HepG2 (cell line): ENCODE data around the gene ADARB1. TPM values are rescaled to one million over a fixed set of nuclear protein-coding genes. Genes with fewer than 3 reads are reported as not detected.
A peak's percentile ranks its signal among the peaks of the same experiment; 100 is the strongest.

Experiments
- ATAC-seq: fragments of 200-7000 bp; cut with Tn5 transposase; 3 replicates; pipeline ENCODE4 v1.9.1; 2020; ENCODE audit warnings: mild to moderate bottlenecking, moderate library complexity
- BruUV-seq: library from RNA; stranded (reverse); fragments of 400-500 nt; replicated peaks from 2 replicates; lab custom pipeline; 2021; lab: Mats Ljungman, UMichigan
- CTCF ChIA-PET: fragments of 300-600 bp; formaldehyde crosslinking; extraction: SDS; loops from one replicate; lab custom pipeline; 2021; ENCODE audit warnings: low total read pairs, inconsistent platforms, low intra/inter-chr PET ratio; lab: Yijun Ruan, JAX
- POLR2A ChIA-PET: fragments of 350-600 bp; sonication (Branson Sonifier 250); formaldehyde crosslinking; loops from one replicate; lab custom pipeline; 2020; ENCODE audit warnings: antibody characterized with exemption, inconsistent platforms; lab: Yijun Ruan, JAX
- DNase-seq: peaks from one replicate; pipeline ENCODE4 v3.0.0-alpha.2; 2015; ENCODE audit warnings: low spot score
- FAIRE-seq: peaks from 3 replicates; lab custom pipeline; 2011; peaks lifted over from hg19 to GRCh38; lab: Jason Lieb, UNC
- H2AFZ ChIP-seq: one replicate; pipeline ENCODE4 v1.6.1; 2011; ENCODE audit warnings: low read length, inconsistent platforms
- H3K27ac ChIP-seq: fragments of 300-600 bp; 3 replicates; pipeline ENCODE4 v1.8.0; 2011; ENCODE audit warnings: mixed run types, mild to moderate bottlenecking, mixed read lengths, low read length, inconsistent platforms; ENCODE audit not compliant: insufficient read depth; ENCODE audit errors: extremely low read length
- H3K27me3 ChIP-seq, 2 experiments: fragments of 200-600 bp in 1 of 2; 2 replicates in 1 of 2; 3 replicates in 1 of 2; pipeline versions ENCODE4 v1.6.0 to v1.8.0; 2011; ENCODE audit warnings: low read length in 2 of 2, mild to moderate bottlenecking in 2 of 2, moderate library complexity in 2 of 2, inconsistent platforms in 1 of 2; ENCODE audit not compliant: insufficient read depth in 2 of 2, control insufficient read depth in 1 of 2
- H3K36me3 ChIP-seq, 2 experiments: fragments of 200-600 bp in 1 of 2; replicated peaks in 1 of 2; 2 replicates in 1 of 2; 3 replicates in 1 of 2; pipeline versions ENCODE4 v1.5.1 to v1.8.0; 2011; ENCODE audit warnings: low read length in 2 of 2, inconsistent platforms in 1 of 2; ENCODE audit not compliant: insufficient read depth in 2 of 2, control insufficient read depth in 1 of 2
- H3K4me1 ChIP-seq: 2 replicates; pipeline ENCODE4 v1.5.1; 2012; ENCODE audit warnings: low read length, inconsistent platforms; ENCODE audit not compliant: insufficient read depth
- H3K4me2 ChIP-seq: 2 replicates; pipeline ENCODE4 v1.6.0; 2011; ENCODE audit warnings: low read depth, low read length, inconsistent platforms
- H3K4me3 ChIP-seq, 3 experiments: fragments of 200-600 bp in 1 of 3; sonication (generic), shearing (Covaris generic) in 1 of 3; replicated peaks in 1 of 3; 2 replicates each; pipeline ENCODE4 v1.5.1; 2011 to 2016; ENCODE audit warnings: low read length in 3 of 3, inconsistent platforms in 2 of 3, low read depth in 2 of 3, mild to moderate bottlenecking in 2 of 3, control low read depth in 1 of 3, mixed read lengths in 1 of 3; ENCODE audit not compliant: insufficient read depth in 1 of 3
- H3K79me2 ChIP-seq: one replicate; pipeline ENCODE4 v1.6.1; 2011; ENCODE audit warnings: low read length, inconsistent platforms; ENCODE audit not compliant: insufficient read depth
- H3K9ac ChIP-seq: 2 replicates; pipeline ENCODE4 v1.6.0; 2011; ENCODE audit warnings: mild to moderate bottlenecking, low read depth, low read length, inconsistent platforms; ENCODE audit not compliant: insufficient read depth
- H3K9me3 ChIP-seq: 2 replicates; pipeline ENCODE4 v1.5.1; 2012; ENCODE audit warnings: mild to moderate bottlenecking, low read length
- H4K20me1 ChIP-seq: 2 replicates; pipeline ENCODE4 v1.6.0; 2011; ENCODE audit warnings: inconsistent platforms, mild to moderate bottlenecking, low read length, moderate library complexity; ENCODE audit not compliant: insufficient read depth
- RXRB ChIP-seq: IDR thresholded peaks from 2 replicates; pipeline ENCODE4 v1.6.1; 2016; ENCODE audit warnings: borderline replicate concordance, missing genetic modification reagents, missing compliant biosample characterization
- ZNF205 ChIP-seq: IDR thresholded peaks from 2 replicates; pipeline ENCODE4 v1.6.1; 2018; ENCODE audit warnings: missing biosample characterization, missing genetic modification reagents
- WGBS: methylation state at CpG from one replicate; pipeline ENCODE4 v1.1.6; 2017; ENCODE audit warnings: low lambda C conversion rate; 5-methylcytosine and 5-hydroxymethylcytosine counted together
- in situ Hi-C: cut with HindIII; loops from 2 replicates; pipeline ENCODE4 v1.10.0; 2017; ENCODE audit warnings: low pct_unique_long_range_greater_than_20kb; ENCODE audit not compliant: extremely low pct_ligation_motif_present
- intact Hi-C: fragments of 100-400 bp; cut with micrococcal nuclease; formaldehyde crosslinking; loops from one replicate; pipeline ENCODE4 v1.10.0; 2022; ENCODE audit not compliant: unreplicated experiment
- polyA plus RNA-seq, 8 experiments: library from polyadenylated mRNA; depleted of rRNA in 3 of 8; stranded (reverse) in 7 of 8; unstranded in 1 of 8; fragments of >200 nt; fragmentation: Illumina TruSeq in 4 of 8; extraction: Trizol in 4 of 8; gene quantifications; 2 replicates each; pipeline versions ENCODE4 v1.2.1 to v1.2.3, GENCODE V29; 2011 to 2016; ENCODE audit warnings: low read depth in 4 of 8, missing spikeins in 1 of 8, mixed read lengths in 1 of 8; ENCODE audit not compliant: insufficient read depth in 1 of 8
- total RNA-seq, 5 experiments: library from RNA; depleted of rRNA; stranded (reverse); fragments of >200 nt; fragmentation: Illumina TruSeq; extraction: Trizol; gene quantifications; 2 replicates each; pipeline ENCODE4 v1.2.3, GENCODE V29; 2016; ENCODE audit warnings: low read depth in 1 of 5
- TF ChIP-seq, protein P1 (sequence below): fragments of 450-650 bp; IDR thresholded peaks from 2 replicates; pipeline ENCODE4 v1.6.1; 2016

ADARB1 gene
- total and polyA plus RNA-seq, 2 of the 13 experiments (the other 11 are each of a cell fraction or from before 2014, with no cell fraction given): 6.6 to 10.0 TPM

DNA sequence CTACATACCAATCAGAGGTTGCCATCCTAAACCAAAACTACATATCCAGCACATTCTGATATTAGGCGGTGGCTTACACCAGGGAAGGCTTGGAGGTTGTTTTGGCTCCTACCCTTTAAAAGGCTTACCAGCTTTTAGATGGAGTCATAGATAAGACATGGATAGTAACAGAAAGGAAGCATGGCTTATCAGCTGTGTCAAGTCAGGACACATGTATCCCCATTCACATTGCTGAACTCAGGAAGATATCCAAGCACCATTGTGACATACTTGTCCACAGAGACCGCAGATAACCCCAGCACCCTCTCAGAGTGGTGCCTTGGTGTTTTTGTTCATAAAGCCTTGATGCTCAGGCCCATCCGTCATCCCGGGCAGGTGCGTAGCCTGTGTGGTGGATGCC lies 39.7 kb downstream of the ADARB1 start:
- ChIA-PET CTCF (no interaction called here), POLR2A (no interaction called here)
- H3K27ac ChIP-seq: no peak overlapping the region
- in situ Hi-C loops: no loop called here
- no peaks in the 10 kb centered on the region for H3K9me3 ChIP-seq
- BruUV-seq: no TSS peak
- H3K4me1 ChIP-seq: no peaks in the 10 kb centered on the region
- no peak for ATAC-seq
- H3K27me3 ChIP-seq: no peaks in the 10 kb centered on the region
- H3K79me2 ChIP-seq: no peaks in the 10 kb centered on the region
- no peak overlapping the region for H2AFZ ChIP-seq
- DNase-seq: no peak
- FAIRE-seq: no peak
- 100% methylated on average over 5 of the region's 5 CpGs for WGBS
- intact Hi-C loops: no loop called here
- H3K4me3 ChIP-seq: no peak overlapping the region
- no peak overlapping the region for H3K9ac ChIP-seq
- peaks cover 0 to 1% of the 10 kb centered on the region in 2 experiments; a peak in 2 of 5 replicates for H3K36me3 ChIP-seq
- TF ChIP-seq, protein P1, sequence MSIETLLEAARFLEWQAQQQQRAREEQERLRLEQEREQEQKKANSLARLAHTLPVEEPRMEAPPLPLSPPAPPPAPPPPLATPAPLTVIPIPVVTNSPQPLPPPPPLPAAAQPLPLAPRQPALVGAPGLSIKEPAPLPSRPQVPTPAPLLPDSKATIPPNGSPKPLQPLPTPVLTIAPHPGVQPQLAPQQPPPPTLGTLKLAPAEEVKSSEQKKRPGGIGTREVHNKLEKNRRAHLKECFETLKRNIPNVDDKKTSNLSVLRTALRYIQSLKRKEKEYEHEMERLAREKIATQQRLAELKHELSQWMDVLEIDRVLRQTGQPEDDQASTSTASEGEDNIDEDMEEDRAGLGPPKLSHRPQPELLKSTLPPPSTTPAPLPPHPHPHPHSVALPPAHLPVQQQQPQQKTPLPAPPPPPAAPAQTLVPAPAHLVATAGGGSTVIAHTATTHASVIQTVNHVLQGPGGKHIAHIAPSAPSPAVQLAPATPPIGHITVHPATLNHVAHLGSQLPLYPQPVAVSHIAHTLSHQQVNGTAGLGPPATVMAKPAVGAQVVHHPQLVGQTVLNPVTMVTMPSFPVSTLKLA: 0 out of 2 replicates have a peak, but pooled peaks have one; percentile 29
- no peak for TF ChIP-seq RXRB (CRISPR knock-in tag)
- H3K4me2 ChIP-seq: no peak overlapping the region
- no peaks in the 10 kb centered on the region for H4K20me1 ChIP-seq

GRCh38 chr21:45114475-45114874 lies 40.1 kb downstream of the ADARB1 start:
- WGBS: 90% methylated on average over 5 of the region's 5 CpGs
- Histone ChIP-seq H4K20me1 (no peaks in the 10 kb centered on the region), H3K4me3 (no peak overlapping the region), H3K27ac (no peak overlapping the region), H2AFZ (no peak overlapping the region), H3K9me3 (no peaks in the 10 kb centered on the region), H3K4me2 (no peak overlapping the region), H3K79me2 (no peaks in the 10 kb centered on the region), H3K36me3 (peaks cover 0 to 1% of the 10 kb centered on the region in 2 experiments; a peak in 2 of 5 replicates), H3K27me3 (no peaks in the 10 kb centered on the region)
- DNase-seq: no peak
- in situ Hi-C loops (no loop called here), intact Hi-C loops (no loop called here)
- no peak for FAIRE-seq
- CTCF ChIA-PET: no interaction called here
- TF ChIP-seq ZNF205 (CRISPR knock-in tag): no peak
- TF ChIP-seq, all 625 proteins: peak for 0
- no peaks in the 10 kb centered on the region for H3K4me1 ChIP-seq
- H3K9ac ChIP-seq: no peak overlapping the region
- no peak for ATAC-seq
- no TSS peak for BruUV-seq
- POLR2A ChIA-PET: no interaction called here
